HG02571 (cell line): ENCODE results near the gene TICAM1.

Experiments used
- ATAC-seq: cut with Tn5 transposase; IDR thresholded peaks from one replicate; pipeline ENCODE4 v1.9.1; 2021; ENCODE audit warnings: mild to moderate bottlenecking, moderate library complexity; ENCODE audit not compliant: unreplicated experiment

The TICAM1 gene

DNA sequence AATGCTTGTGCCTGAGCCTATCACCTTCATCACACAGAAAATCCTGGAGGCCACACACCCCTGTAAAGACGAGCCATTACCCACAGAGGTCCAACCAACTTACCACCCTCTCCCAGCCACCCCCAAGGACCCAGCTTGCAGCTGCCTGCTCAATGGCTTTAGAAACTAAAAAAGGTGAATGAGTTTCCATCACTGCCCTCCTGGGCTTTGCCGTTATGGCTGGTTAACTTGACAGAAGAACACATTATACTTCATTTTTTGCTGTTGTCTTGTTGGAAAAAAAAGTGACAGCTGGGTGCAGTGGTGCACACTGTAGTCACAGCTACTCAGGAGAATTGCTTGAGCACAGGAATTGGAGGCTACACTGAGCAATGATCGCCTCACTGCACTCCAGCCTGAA is 57.4 kb downstream of the TICAM1 start:
- no peak for ATAC-seq

- ATAC-seq: no peak
These were observed 58.4 kb downstream of the TICAM1 start for GRCh38 chr19:4773047-4773640.

GRCh38 chr19:4772566-4772965 is 58.9 kb downstream of the TICAM1 start:
- ATAC-seq: no peak

GRCh38 chr19:4768934-4769777 is 62.4 kb downstream of the TICAM1 start:
- ATAC-seq: no peak
